IMR-90 (cell line): ENCODE measurements around the gene ROBO1. TPM values are rescaled to one million over a fixed set of nuclear protein-coding genes. Genes with fewer than 3 reads are reported as not detected.

ENCODE experiments used
- ATAC-seq: fragments of 200-7000 bp; cut with Tn5 transposase; 2 replicates; pipeline ENCODE4 v1.9.1; 2020; ENCODE audit warnings: low read depth, mild to moderate bottlenecking, moderate library complexity
- BruUV-seq: library from RNA; stranded (reverse); fragments of 400-500 nt; replicated peaks from 2 replicates; lab custom pipeline; 2021; lab: Mats Ljungman, UMichigan
- CTCF ChIA-PET: fragments of 300-600 bp; formaldehyde crosslinking; extraction: SDS; loops from one replicate; lab custom pipeline; 2021; ENCODE audit warnings: antibody characterized with exemption; lab: Yijun Ruan, JAX
- POLR2A ChIA-PET: fragments of 300-600 bp; sonication (Branson Sonifier 250); formaldehyde crosslinking; loops from one replicate; lab custom pipeline; 2022; ENCODE audit warnings: antibody characterized with exemption; ENCODE audit not compliant: unreplicated experiment; lab: Charles Lee
- DNase-seq: peaks from one replicate; pipeline ENCODE4 v3.0.0; 2013
- H2AFZ ChIP-seq: replicated peaks from 2 replicates; pipeline ENCODE3; 2013; ENCODE audit warnings: low read length, mild to moderate bottlenecking; ENCODE audit not compliant: poor library complexity
- H2AK5ac ChIP-seq: 2 replicates; pipeline ENCODE4 v1.6.1; 2013; ENCODE audit warnings: low read depth, low read length, inconsistent platforms
- H2AK9ac ChIP-seq: replicated peaks from 2 replicates; pipeline ENCODE3; 2013; ENCODE audit warnings: mild to moderate bottlenecking, low read depth, low read length, moderate library complexity; ENCODE audit not compliant: poor library complexity
- H2BK120ac ChIP-seq: 2 replicates; pipeline ENCODE4 v1.6.1; 2013; ENCODE audit warnings: low read depth, low read length, inconsistent platforms
- H2BK15ac ChIP-seq: 3 replicates; pipeline ENCODE4 v1.6.1; 2013; ENCODE audit warnings: low read depth, low read length, inconsistent platforms
- H2BK20ac ChIP-seq: 2 replicates; pipeline ENCODE4 v1.6.1; 2013; ENCODE audit warnings: low read depth, mild to moderate bottlenecking, inconsistent platforms, low read length, moderate library complexity
- H2BK5ac ChIP-seq: 2 replicates; pipeline ENCODE4 v1.6.1; 2013; ENCODE audit warnings: mild to moderate bottlenecking, low read depth, low read length, inconsistent platforms; ENCODE audit not compliant: poor library complexity, severe bottlenecking
- H3K14ac ChIP-seq: replicated peaks from 2 replicates; pipeline ENCODE4 v1.6.1; 2013; ENCODE audit warnings: low read depth, low read length, inconsistent platforms
- H3K18ac ChIP-seq: 2 replicates; pipeline ENCODE4 v1.6.1; 2013; ENCODE audit warnings: low read depth, low read length, control low read depth
- H3K23ac ChIP-seq: 2 replicates; pipeline ENCODE4 v1.6.1; 2013; ENCODE audit warnings: low read depth, low read length, inconsistent platforms
- H3K27ac ChIP-seq: 2 replicates; pipeline ENCODE4 v1.5.1; 2013; ENCODE audit warnings: mild to moderate bottlenecking, control low read depth, low read length; ENCODE audit not compliant: insufficient read depth
- H3K27me3 ChIP-seq: 2 replicates; pipeline ENCODE4 v1.6.1; 2013; ENCODE audit warnings: low read length; ENCODE audit not compliant: control insufficient read depth, insufficient read depth
- H3K36me3 ChIP-seq: 2 replicates; pipeline ENCODE4 v1.6.1; 2013; ENCODE audit warnings: low read length, mixed read lengths; ENCODE audit not compliant: control insufficient read depth, insufficient read depth
- H3K4ac ChIP-seq: 2 replicates; pipeline ENCODE4 v1.6.1; 2013; ENCODE audit warnings: low read depth, low read length, inconsistent platforms
- H3K4me1 ChIP-seq: 2 replicates; pipeline ENCODE4 v1.6.1; 2013; ENCODE audit warnings: low read length, mixed read lengths; ENCODE audit not compliant: control insufficient read depth, insufficient read depth
- H3K4me2 ChIP-seq: 2 replicates; pipeline ENCODE4 v1.6.1; 2013; ENCODE audit warnings: low read depth, mild to moderate bottlenecking, control low read depth, low read length, moderate library complexity
- H3K4me3 ChIP-seq: 2 replicates; pipeline ENCODE4 v1.5.1; 2013; ENCODE audit warnings: low read depth, mild to moderate bottlenecking, control low read depth, low read length, moderate library complexity; ENCODE audit not compliant: insufficient read depth
- H3K56ac ChIP-seq: 2 replicates; pipeline ENCODE4 v1.6.1; 2013; ENCODE audit warnings: low read length, inconsistent platforms; ENCODE audit not compliant: insufficient read depth; ENCODE audit errors: extremely low read depth
- H3K79me1 ChIP-seq, 2 experiments: 2 replicates each; pipeline ENCODE4 v1.6.1; 2013; ENCODE audit warnings: low read length in 2 of 2, inconsistent platforms in 1 of 2, low read depth in 1 of 2
- H3K9ac ChIP-seq: 2 replicates; pipeline ENCODE4 v1.6.1; 2013; ENCODE audit warnings: low read depth, low read length, control low read depth
- H3K9me1 ChIP-seq: 2 replicates; pipeline ENCODE4 v1.6.1; 2013; ENCODE audit warnings: low read length, inconsistent platforms; ENCODE audit not compliant: insufficient read depth
- H3K9me3 ChIP-seq: 2 replicates; pipeline ENCODE4 v1.6.1; 2013; ENCODE audit warnings: low read length; ENCODE audit not compliant: control insufficient read depth, insufficient read depth
- H4K20me1 ChIP-seq: 2 replicates; pipeline ENCODE4 v1.6.1; 2013; ENCODE audit warnings: low read length, inconsistent platforms; ENCODE audit not compliant: insufficient read depth
- H4K5ac ChIP-seq: 2 replicates; pipeline ENCODE4 v1.6.1; 2013; ENCODE audit warnings: mild to moderate bottlenecking, low read depth, low read length, control low read depth
- H4K8ac ChIP-seq, 2 experiments: 2 replicates each; pipeline ENCODE4 v1.6.1; 2013; ENCODE audit warnings: low read depth in 2 of 2, low read length in 2 of 2, control low read depth in 1 of 2, inconsistent platforms in 1 of 2
- H4K91ac ChIP-seq: 2 replicates; pipeline ENCODE4 v1.6.1; 2013; ENCODE audit warnings: low read depth, low read length, inconsistent platforms; ENCODE audit not compliant: insufficient read depth
- CHD1 ChIP-seq: IDR thresholded peaks from 2 replicates; pipeline ENCODE4 v1.6.1; 2012; ENCODE audit warnings: low read depth, low read length, improper control_type of control experiment
- POLR2A ChIP-seq: IDR thresholded peaks from 2 replicates; pipeline ENCODE4 v1.6.1; 2012; ENCODE audit warnings: mild to moderate bottlenecking, low read depth, low read length
- WGBS, 2 experiments: methylation state at CpG; one replicate each; pipeline versions ENCODE4 v1.1.5 to v1.1.7; 2013; ENCODE audit warnings: missing lambda C conversion rate in 2 of 2; ENCODE audit not compliant: insufficient read length in 1 of 2; ENCODE audit errors: extremely low coverage in 2 of 2; 5-methylcytosine and 5-hydroxymethylcytosine counted together
- dilution Hi-C: fragments of 300-500 bp; cut with HindIII; formaldehyde crosslinking; loops from one replicate; pipeline ENCODE4 v1.14.3; 2018; ENCODE audit warnings: low sequenced_read_pairs; ENCODE audit not compliant: unreplicated experiment
- in situ Hi-C: fragments of 300-500 bp; cut with MboI; formaldehyde crosslinking; loops from 3 replicates; pipeline ENCODE4 v1.14.3; 2019; ENCODE audit warnings: low sequenced_read_pairs, inconsistent platforms, mixed read lengths
- intact Hi-C: fragments of 100-400 bp; cut with micrococcal nuclease; formaldehyde crosslinking; loops from 2 replicates; pipeline ENCODE4 v1.10.0; 2022
- polyA plus RNA-seq, 3 experiments: library from polyadenylated mRNA; depleted of rRNA; stranded (reverse); fragments of >200 nt; gene quantifications; 2 replicates each; pipeline ENCODE4 v1.2.3, GENCODE V29; 2012; ENCODE audit warnings: low replicate concordance in 1 of 3
- total RNA-seq: library from RNA; depleted of rRNA; stranded (reverse); fragments of >200 nt; gene quantifications from 2 replicates; pipeline ENCODE4 v1.2.3, GENCODE V29; 2012

The ROBO1 gene
- total and polyA plus RNA-seq, 2 of the 4 experiments (the other 2 are of a cell fraction), result 24.1 to 53.9 TPM

DNA sequence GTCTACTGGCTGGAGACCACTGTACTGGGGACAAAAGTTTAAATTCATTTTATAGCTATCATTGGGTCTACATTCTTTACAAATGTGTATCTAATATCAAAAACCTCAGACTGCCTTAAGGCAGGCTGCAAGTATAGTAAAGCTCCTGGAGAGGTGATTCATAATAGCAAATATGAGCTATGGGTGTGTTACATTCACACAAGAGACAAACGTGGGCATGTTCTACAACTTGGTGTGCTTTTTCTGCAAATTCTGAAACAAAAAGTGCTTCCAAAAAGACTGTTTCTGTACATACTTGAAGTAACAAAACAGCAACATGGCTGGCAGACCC, 1101.4 kb downstream of the ROBO1 start:
- Histone ChIP-seq H4K8ac (peak overlapping the region in 1 of 2 experiments; percentile 32; a peak in 1 of 4 replicates), H3K56ac (no peak overlapping the region), H2BK20ac (no peak overlapping the region), H3K27ac (no peak overlapping the region), H2BK120ac (no peak overlapping the region), H3K4ac (no peak overlapping the region), H3K14ac (peak overlapping the region; percentile 12; the same call in 1 of the 2 replicates), H3K9me3 (no peaks in the 10 kb centered on the region), H3K4me2 (peak overlapping the region; percentile 89; the same call in 1 of the 2 replicates), H3K9ac (no peak overlapping the region), H4K5ac (no peak overlapping the region; the same call in 1 of the 2 replicates), H2BK15ac (no peak overlapping the region), H3K4me1 (peaks cover 1% of the 10 kb centered on the region; the same call in 1 of the 2 replicates), H2AFZ (no peak overlapping the region), H2AK9ac (no peak overlapping the region), H3K9me1 (no peaks in the 10 kb centered on the region), H3K79me1 (no peaks in the 10 kb centered on the region), H3K23ac (no peak overlapping the region), H3K27me3 (no peaks in the 10 kb centered on the region), H3K18ac (peak overlapping the region; percentile 82; the same call in 1 of the 2 replicates), H4K91ac (no peak overlapping the region), H4K20me1 (no peaks in the 10 kb centered on the region), H2AK5ac (no peak overlapping the region), H2BK5ac (no peak overlapping the region), H3K4me3 (no peak overlapping the region), H3K36me3 (peaks cover 4% of the 10 kb centered on the region)
- in situ Hi-C loops, result loop anchor here (10.0 to 25.0 kb wide), 3 partner anchors 321 to 821 kb away; no protein-coding TSS in a partner anchor
- peak; percentile 63 for DNase-seq
- no TSS peak for BruUV-seq
- dilution Hi-C loops, result no loop called here
- intact Hi-C loops, result loop anchor here (10.0 kb wide), 1 partner anchor 208 kb away; no protein-coding TSS in a partner anchor
- ATAC-seq, result peak; percentile 76; the same call in 1 of the 2 replicates
- no peak for TF ChIP-seq POLR2A
- no peak for TF ChIP-seq CHD1
- POLR2A ChIA-PET, result no interaction called here
- WGBS, 2 experiments, result no CpG with 5 or more reads among the region's 1 CpG
- CTCF ChIA-PET, result no interaction called here
